DND-41 (cell line): ENCODE data around the gene PPARD.

Source experiments
- ATAC-seq: fragments of 200-7000 bp; cut with Tn5 transposase; 3 replicates; pipeline ENCODE4 v1.9.1; 2021; ENCODE audit warnings: low read depth; ENCODE audit not compliant: insufficient read depth
- DNase-seq: peaks from one replicate; pipeline ENCODE4 v3.0.0-alpha.2; 2020
- H2AFZ ChIP-seq: 2 replicates; pipeline ENCODE4 v1.6.0; 2012; ENCODE audit warnings: low read depth, low read length
- H3K27ac ChIP-seq: 2 replicates; pipeline ENCODE4 v1.5.1; 2012; ENCODE audit warnings: low read length, inconsistent platforms
- H3K27me3 ChIP-seq: fragments of 200-600 bp; sonication (generic); 2 replicates; pipeline ENCODE4 v1.6.0; 2012; ENCODE audit warnings: low read length, mild to moderate bottlenecking, inconsistent platforms; ENCODE audit not compliant: insufficient read depth, poor library complexity
- H3K36me3 ChIP-seq: 2 replicates; pipeline ENCODE4 v1.5.1; 2012; ENCODE audit warnings: low read length, inconsistent platforms; ENCODE audit not compliant: insufficient read depth
- H3K4me1 ChIP-seq: 2 replicates; pipeline ENCODE4 v1.5.1; 2012; ENCODE audit warnings: mild to moderate bottlenecking, low read length; ENCODE audit not compliant: insufficient read depth
- H3K4me2 ChIP-seq: 2 replicates; pipeline ENCODE4 v1.6.0; 2012; ENCODE audit warnings: mild to moderate bottlenecking, moderate library complexity, low read length, inconsistent platforms; ENCODE audit not compliant: insufficient read depth
- H3K4me3 ChIP-seq, 2 experiments: fragments of 200-600 bp in 1 of 2; shearing (Covaris generic) in 1 of 2; 2 replicates each; pipeline ENCODE4 v1.5.1; 2012 to 2016; ENCODE audit warnings: inconsistent platforms in 2 of 2, low read length in 2 of 2, mild to moderate bottlenecking in 2 of 2, low read depth in 1 of 2, moderate library complexity in 1 of 2
- H3K79me2 ChIP-seq: 2 replicates; pipeline ENCODE4 v1.6.0; 2012; ENCODE audit warnings: low read length, inconsistent platforms; ENCODE audit not compliant: insufficient read depth
- H3K9ac ChIP-seq: 2 replicates; pipeline ENCODE4 v1.6.0; 2012; ENCODE audit warnings: low read depth, mild to moderate bottlenecking, inconsistent platforms, low read length, moderate library complexity
- H3K9me3 ChIP-seq: 2 replicates; pipeline ENCODE4 v1.5.1; 2012; ENCODE audit warnings: low read length, moderate library complexity, mild to moderate bottlenecking, inconsistent platforms; ENCODE audit not compliant: insufficient read depth, severe bottlenecking
- H4K20me1 ChIP-seq: 2 replicates; pipeline ENCODE4 v1.6.0; 2012; ENCODE audit warnings: low read length; ENCODE audit not compliant: insufficient read depth
- EZH2 ChIP-seq: IDR thresholded peaks from 3 replicates; pipeline ENCODE4 v1.6.1; 2012; ENCODE audit warnings: borderline replicate concordance, low read depth, mild to moderate bottlenecking, moderate library complexity, low read length, inconsistent platforms; ENCODE audit not compliant: severe bottlenecking
- TF ChIP-seq, protein P1 (sequence below): IDR thresholded peaks from 2 replicates; pipeline ENCODE4 v1.5.1; 2012; ENCODE audit warnings: borderline replicate concordance, low read length, moderate library complexity, mild to moderate bottlenecking; ENCODE audit not compliant: poor library complexity, severe bottlenecking; ENCODE audit errors: extremely low read depth

PPARD gene

DNA sequence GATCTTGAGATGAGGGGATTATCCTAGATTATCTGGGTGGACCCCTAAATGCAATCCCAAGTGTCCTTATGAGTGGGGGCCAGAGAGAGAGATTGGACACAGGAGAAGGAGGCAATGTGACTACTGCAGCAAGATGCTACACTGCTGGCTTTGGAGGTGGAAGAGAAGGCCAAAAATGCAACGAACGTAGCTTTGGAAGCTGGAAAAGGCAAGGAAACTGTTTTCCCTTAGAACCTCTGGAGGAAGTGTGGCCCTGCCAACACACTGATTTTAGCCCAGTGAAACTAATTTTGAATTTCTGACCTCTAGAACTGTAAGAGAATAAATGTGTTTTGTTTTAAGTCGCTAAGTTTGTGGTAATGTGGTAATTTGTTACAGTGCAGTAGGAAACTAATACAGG, 15.7 kb downstream of the PPARD start:
- ATAC-seq (no peak), DNase-seq (no peak)
- Histone ChIP-seq H4K20me1 (peaks cover 6% of the 10 kb centered on the region; the same call in 1 of the 2 replicates), H3K9ac (no peak overlapping the region), H3K4me3 (no peak overlapping the region), H3K9me3 (no peaks in the 10 kb centered on the region), H3K4me1 (no peaks in the 10 kb centered on the region), H3K4me2 (no peak overlapping the region), H3K36me3 (peaks cover 26% of the 10 kb centered on the region), H2AFZ (no peak overlapping the region), H3K27me3 (no peaks in the 10 kb centered on the region), H3K27ac (no peak overlapping the region), H3K79me2 (no peaks in the 10 kb centered on the region)
- TF ChIP-seq EZH2: no peak
- TF ChIP-seq, protein P1, sequence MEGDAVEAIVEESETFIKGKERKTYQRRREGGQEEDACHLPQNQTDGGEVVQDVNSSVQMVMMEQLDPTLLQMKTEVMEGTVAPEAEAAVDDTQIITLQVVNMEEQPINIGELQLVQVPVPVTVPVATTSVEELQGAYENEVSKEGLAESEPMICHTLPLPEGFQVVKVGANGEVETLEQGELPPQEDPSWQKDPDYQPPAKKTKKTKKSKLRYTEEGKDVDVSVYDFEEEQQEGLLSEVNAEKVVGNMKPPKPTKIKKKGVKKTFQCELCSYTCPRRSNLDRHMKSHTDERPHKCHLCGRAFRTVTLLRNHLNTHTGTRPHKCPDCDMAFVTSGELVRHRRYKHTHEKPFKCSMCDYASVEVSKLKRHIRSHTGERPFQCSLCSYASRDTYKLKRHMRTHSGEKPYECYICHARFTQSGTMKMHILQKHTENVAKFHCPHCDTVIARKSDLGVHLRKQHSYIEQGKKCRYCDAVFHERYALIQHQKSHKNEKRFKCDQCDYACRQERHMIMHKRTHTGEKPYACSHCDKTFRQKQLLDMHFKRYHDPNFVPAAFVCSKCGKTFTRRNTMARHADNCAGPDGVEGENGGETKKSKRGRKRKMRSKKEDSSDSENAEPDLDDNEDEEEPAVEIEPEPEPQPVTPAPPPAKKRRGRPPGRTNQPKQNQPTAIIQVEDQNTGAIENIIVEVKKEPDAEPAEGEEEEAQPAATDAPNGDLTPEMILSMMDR: no peak

DNA sequence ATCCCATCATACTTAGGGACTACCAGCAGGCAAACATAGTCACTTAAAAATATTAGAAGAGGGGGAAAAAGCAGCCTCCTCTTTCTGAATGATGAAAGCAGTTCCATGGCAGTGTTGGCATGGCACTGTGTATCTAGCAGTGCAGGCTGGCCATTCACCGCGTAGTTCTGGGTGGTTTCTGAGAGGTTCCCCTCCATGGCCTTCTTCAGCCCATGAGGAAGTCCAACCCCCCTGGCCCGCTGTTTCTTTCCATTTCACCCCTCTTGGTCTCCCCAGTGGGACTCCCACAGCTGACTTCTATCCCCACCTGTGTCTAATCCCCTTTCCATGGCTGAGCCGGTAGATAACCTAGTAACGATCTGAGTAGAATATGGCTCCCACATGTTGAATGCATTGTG, 17.0 kb downstream of the PPARD start:
- no peak overlapping the region for H3K27ac ChIP-seq
- H3K4me2 ChIP-seq: no peak overlapping the region
- H4K20me1 ChIP-seq: peaks cover 6% of the 10 kb centered on the region; the same call in 1 of the 2 replicates

DNA sequence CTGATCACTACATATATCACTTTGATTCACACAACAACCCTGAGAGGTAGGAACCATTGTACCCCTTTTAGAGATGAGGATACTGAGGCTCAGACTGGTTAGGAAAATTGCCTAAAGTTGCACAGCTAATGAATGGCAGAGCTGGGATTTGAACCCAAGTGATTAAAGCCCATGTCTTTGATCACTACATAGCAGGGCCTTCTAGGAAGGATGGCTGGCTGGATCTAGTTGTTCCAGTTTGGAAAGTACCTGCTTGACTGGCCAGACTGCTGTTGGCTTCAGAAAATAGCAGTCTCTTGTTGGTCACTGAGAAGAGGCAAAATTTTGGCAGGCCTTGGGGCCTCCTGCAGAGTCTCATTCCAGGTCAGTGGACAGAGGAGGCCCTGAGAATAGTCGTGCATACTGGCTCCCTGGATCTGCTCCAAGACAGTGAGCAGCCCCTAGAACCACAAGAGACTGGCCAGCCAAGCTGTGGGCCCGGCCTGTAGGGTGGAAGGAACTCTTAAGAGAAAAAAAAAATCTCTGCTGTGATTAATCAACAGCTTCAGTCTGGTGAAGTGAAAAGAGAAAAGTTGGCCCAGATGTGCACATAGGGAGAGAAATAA, 17.5 kb downstream of the PPARD start:
- no peaks in the 10 kb centered on the region for H3K27me3 ChIP-seq
- H4K20me1 ChIP-seq: peaks cover 6% of the 10 kb centered on the region; the same call in 1 of the 2 replicates
- no peak overlapping the region for H2AFZ ChIP-seq
- H3K9me3 ChIP-seq: no peaks in the 10 kb centered on the region
- H3K9ac ChIP-seq: no peak overlapping the region
- TF ChIP-seq, protein P1: no peak
- ATAC-seq (no peak), DNase-seq (no peak)
- H3K36me3 ChIP-seq: peaks cover 15% of the 10 kb centered on the region
- H3K27ac ChIP-seq: no peak overlapping the region
- no peaks in the 10 kb centered on the region for H3K4me1 ChIP-seq
- no peaks in the 10 kb centered on the region for H3K79me2 ChIP-seq
- no peak overlapping the region for H3K4me2 ChIP-seq
- no peak overlapping the region for H3K4me3 ChIP-seq

More for the DNA sequence above, 17.0 kb downstream of the PPARD start:
- Histone ChIP-seq H3K79me2 (no peaks in the 10 kb centered on the region), H3K9me3 (no peaks in the 10 kb centered on the region), H3K4me3 (no peak overlapping the region), H3K9ac (no peak overlapping the region), H2AFZ (no peak overlapping the region), H3K27me3 (no peaks in the 10 kb centered on the region), H3K4me1 (no peaks in the 10 kb centered on the region), H3K36me3 (peaks cover 19% of the 10 kb centered on the region)
- no peak for DNase-seq
- TF ChIP-seq EZH2: no peak
- TF ChIP-seq, protein P1: no peak
- ATAC-seq: no peak
